Measurements from ENCODE around the gene RNF166. TPM values are rescaled to one million over a fixed set of nuclear protein-coding genes. Genes with fewer than 3 reads are reported as not detected.

RNF166 gene
- total and polyA plus RNA-seq, 2 of the 13 experiments (the other 11 are each of a cell fraction or from before 2014, with no cell fraction given): 21.4 to 23.0 TPM

- TF ChIP-seq ARID4A (CRISPR knock-in tag; IDR thresholded peaks at IDR 0.05; ENCODE audit: borderline replicate concordance): peak; percentile 90
- TF ChIP-seq NCOR1 (IDR thresholded peaks at IDR 0.05; ENCODE audit: borderline replicate concordance, low read length): peak; percentile 50; the same call in 1 of the 2 replicates
- TF ChIP-seq ZNF503 (CRISPR knock-in tag; IDR thresholded peaks at IDR 0.05): 0 out of 2 replicates have a peak, but pooled peaks have one; percentile 48
- peak; percentile 91 for TF ChIP-seq PRDM10 (CRISPR knock-in tag; IDR thresholded peaks at IDR 0.05; ENCODE audit: low read depth)
- peak; percentile 61; the same call in 1 of the 2 replicates for TF ChIP-seq ZNF12 (CRISPR knock-in tag; IDR thresholded peaks at IDR 0.05)
- TF ChIP-seq TBX3 (IDR thresholded peaks at IDR 0.05; ENCODE audit: borderline replicate concordance): peak; percentile 72; the same call in 1 of the 2 replicates
- TF ChIP-seq YY1 (IDR thresholded peaks at IDR 0.05; ENCODE audit: insufficient read depth, insufficient replicate concordance, low read depth, low read length): no peak
- TF ChIP-seq ZSCAN12 (CRISPR knock-in tag; IDR thresholded peaks at IDR 0.05): no peak
- TF ChIP-seq ZNF639 (CRISPR knock-in tag; conservative IDR thresholded peaks at IDR 0.05): peak; percentile 73; the same call in 1 of the 2 replicates
- no peak for TF ChIP-seq ZNF446 (CRISPR knock-in tag; IDR thresholded peaks at IDR 0.05)
- no peak for TF ChIP-seq ZNF362 (CRISPR knock-in tag; IDR thresholded peaks at IDR 0.05; ENCODE audit: borderline replicate concordance)
- TF ChIP-seq ZBTB2 (CRISPR knock-in tag; IDR thresholded peaks at IDR 0.05; ENCODE audit: low read depth): peak; percentile 68; the same call in 1 of the 2 replicates
- no peak for TF ChIP-seq ZNF577 (CRISPR knock-in tag; IDR thresholded peaks at IDR 0.05; ENCODE audit: borderline replicate concordance, low read depth)
Observed at GRCh38 chr16:88651276-88651988, 54.8 kb downstream of the RNF166 start (continued).
